ENCODE results near the gene RHBDL1.

Gene RHBDL1

DNA sequence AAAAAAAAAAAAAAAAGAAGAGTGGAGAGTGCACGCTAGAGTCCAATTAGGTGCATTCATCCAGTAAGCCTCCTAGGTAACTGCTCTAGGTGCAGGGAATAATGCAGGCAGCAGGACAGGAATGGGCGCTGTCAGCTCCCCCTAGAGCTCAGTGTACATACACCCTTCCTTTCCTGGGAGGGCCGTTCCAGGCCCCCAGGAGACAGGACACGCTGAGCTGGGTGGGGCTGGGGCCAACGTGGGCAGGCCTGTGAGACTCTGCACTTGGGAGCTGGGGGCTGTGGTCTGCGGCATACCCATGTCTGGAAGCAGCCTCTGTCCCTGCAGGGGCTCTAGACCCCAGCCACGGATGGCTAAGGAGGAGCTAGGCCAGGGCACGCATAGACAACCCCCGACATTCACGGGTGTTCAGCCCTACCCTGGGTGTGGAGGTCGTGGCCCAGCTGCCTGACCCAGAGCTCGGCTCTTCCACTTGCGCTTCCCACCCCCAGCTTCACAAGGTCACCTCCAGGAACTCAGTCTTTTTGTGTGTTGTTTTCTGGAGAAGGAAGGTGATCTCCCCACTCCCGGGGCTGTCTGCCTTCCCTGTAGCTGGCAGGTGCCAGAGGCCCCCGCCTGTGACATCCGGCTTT lies 44.5 kb downstream of the RHBDL1 start:
- Histone ChIP-seq H3K36me3 (ENCODE audit: insufficient read depth, low read length) (peaks cover 12% of the 10 kb centered on the region; the same call in 1 of the 2 replicates), H4K20me1 (ENCODE audit: insufficient read depth, low read length) (peaks cover 53% of the 10 kb centered on the region), H3K79me2 (ENCODE audit: insufficient read depth, low read length) (peaks cover 18% of the 10 kb centered on the region), H2AFZ (ENCODE audit: low read depth, low read length) (no peak overlapping the region), H3K9me3 (ENCODE audit: insufficient read depth, low read length, severe bottlenecking) (no peaks in the 10 kb centered on the region), H3K27ac (ENCODE audit: low read length) (peak overlapping the region; percentile 79), H3K4me2 (ENCODE audit: insufficient read depth, low read length) (peak overlapping the region; percentile 86), H3K4me3 (ENCODE audit: low read depth in 1 of 2, low read length in 2 of 2) (peak overlapping the region in 1 of 2 experiments; percentile 67; a peak in 2 of 4 replicates), H3K4me1 (ENCODE audit: insufficient read depth, low read length) (peaks cover 68% of the 10 kb centered on the region), H3K27me3 (ENCODE audit: insufficient read depth, low read length, poor library complexity) (peaks cover 6% of the 10 kb centered on the region), H3K9ac (ENCODE audit: low read depth, low read length) (peak overlapping the region; percentile 79)
- TF ChIP-seq, protein P1, sequence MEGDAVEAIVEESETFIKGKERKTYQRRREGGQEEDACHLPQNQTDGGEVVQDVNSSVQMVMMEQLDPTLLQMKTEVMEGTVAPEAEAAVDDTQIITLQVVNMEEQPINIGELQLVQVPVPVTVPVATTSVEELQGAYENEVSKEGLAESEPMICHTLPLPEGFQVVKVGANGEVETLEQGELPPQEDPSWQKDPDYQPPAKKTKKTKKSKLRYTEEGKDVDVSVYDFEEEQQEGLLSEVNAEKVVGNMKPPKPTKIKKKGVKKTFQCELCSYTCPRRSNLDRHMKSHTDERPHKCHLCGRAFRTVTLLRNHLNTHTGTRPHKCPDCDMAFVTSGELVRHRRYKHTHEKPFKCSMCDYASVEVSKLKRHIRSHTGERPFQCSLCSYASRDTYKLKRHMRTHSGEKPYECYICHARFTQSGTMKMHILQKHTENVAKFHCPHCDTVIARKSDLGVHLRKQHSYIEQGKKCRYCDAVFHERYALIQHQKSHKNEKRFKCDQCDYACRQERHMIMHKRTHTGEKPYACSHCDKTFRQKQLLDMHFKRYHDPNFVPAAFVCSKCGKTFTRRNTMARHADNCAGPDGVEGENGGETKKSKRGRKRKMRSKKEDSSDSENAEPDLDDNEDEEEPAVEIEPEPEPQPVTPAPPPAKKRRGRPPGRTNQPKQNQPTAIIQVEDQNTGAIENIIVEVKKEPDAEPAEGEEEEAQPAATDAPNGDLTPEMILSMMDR (IDR thresholded peaks at IDR 0.05; ENCODE audit: borderline replicate concordance, extremely low read depth, low read length, poor library complexity, severe bottlenecking): peak; percentile 51
- no peak for TF ChIP-seq EZH2 (IDR thresholded peaks at IDR 0.05; ENCODE audit: borderline replicate concordance, low read depth, low read length, severe bottlenecking)
- DNase-seq (peak; percentile 45), ATAC-seq (ENCODE audit: insufficient read depth, low read depth) (peak; percentile 15)

DNA sequence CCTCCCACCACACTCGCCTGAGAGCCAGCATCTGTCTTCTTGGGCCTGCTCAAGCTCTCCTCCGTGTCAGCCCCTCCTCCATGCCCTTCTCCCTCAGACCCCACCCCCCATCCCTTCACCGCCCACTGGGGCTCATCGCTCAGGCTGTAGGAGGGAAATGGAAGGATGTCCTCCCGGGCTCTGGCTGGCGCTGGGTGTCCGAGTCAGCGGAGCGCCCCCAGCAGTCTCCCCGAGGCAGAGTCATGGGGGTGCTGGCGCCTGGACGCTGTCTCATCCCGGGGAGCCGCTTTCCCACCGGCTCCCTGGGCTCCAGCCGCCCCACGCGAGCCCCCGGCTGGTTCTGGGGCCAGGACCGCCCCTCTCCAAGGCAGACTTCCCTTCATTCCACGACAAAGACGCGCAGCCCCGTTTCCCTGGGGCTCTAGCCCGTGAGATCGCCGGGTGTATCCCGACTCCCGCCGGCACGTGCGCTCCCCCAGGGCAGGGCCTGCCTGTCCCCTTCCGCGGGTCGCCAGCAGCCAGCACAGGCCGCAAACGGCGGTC lies 45.0 kb downstream of the RHBDL1 start:
- Histone ChIP-seq H4K20me1 (ENCODE audit: insufficient read depth, low read length) (peaks cover 59% of the 10 kb centered on the region), H3K79me2 (ENCODE audit: insufficient read depth, low read length) (peaks cover 14% of the 10 kb centered on the region), H3K36me3 (ENCODE audit: insufficient read depth, low read length) (peaks cover 12% of the 10 kb centered on the region; the same call in 1 of the 2 replicates), H3K9me3 (ENCODE audit: insufficient read depth, low read length, severe bottlenecking) (no peaks in the 10 kb centered on the region), H3K4me1 (ENCODE audit: insufficient read depth, low read length) (peaks cover 64% of the 10 kb centered on the region), H2AFZ (ENCODE audit: low read depth, low read length) (peak overlapping the region; percentile 67), H3K9ac (ENCODE audit: low read depth, low read length) (peak overlapping the region; percentile 79), H3K27ac (ENCODE audit: low read length) (peak overlapping the region; percentile 79), H3K4me3 (ENCODE audit: low read depth in 1 of 2, low read length in 2 of 2) (peak overlapping the region; percentile 28 to 67; a peak in 3 of 4 replicates), H3K27me3 (ENCODE audit: insufficient read depth, low read length, poor library complexity) (peaks cover 6% of the 10 kb centered on the region), H3K4me2 (ENCODE audit: insufficient read depth, low read length) (peak overlapping the region; percentile 86)
- TF ChIP-seq EZH2 (IDR thresholded peaks at IDR 0.05; ENCODE audit: borderline replicate concordance, low read depth, low read length, severe bottlenecking): no peak
- TF ChIP-seq, protein P1 (IDR thresholded peaks at IDR 0.05; ENCODE audit: borderline replicate concordance, extremely low read depth, low read length, poor library complexity, severe bottlenecking): peak; percentile 21
- ATAC-seq (ENCODE audit: insufficient read depth, low read depth) (peak; percentile 71), DNase-seq (peak; percentile 88)

DNA sequence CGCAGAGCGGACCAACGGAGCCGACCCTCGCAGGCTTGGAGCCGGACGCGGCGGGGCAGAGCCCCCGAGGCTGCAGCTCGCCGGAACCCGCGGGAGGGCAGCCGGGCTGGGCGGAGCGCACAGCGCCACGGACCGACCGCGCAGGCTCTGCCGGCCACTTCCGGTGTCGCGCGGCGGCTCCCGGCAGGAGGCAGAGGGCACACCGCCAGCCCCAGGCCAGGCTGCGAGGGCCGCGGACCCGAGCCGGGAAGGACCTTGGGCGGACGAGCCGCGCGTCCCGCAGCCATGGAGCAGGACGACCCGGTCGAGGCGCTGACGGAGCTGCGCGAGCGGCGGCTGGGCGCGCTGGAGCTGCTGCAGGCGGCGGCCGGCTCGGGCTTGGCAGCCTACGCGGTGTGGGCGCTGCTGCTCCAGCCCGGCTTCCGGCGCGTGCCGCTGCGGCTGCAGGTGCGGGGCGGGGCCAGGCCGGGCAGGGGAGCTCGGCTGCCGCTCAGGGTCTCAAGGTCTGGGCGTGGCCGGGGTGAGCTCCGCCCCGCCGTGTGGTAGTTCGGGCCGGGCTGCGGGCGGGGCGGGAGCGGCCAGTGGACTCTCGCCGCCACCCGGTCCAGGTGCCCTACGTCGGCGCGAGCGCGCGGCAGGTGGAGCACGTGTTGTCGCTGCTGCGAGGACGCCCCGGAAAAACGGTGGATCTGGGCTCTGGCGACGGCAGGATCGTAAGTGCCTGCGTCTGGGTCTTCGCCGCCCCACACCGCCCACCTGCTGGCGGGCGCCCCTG lies 45.7 kb downstream of the RHBDL1 start, which contains the start of gene ANTKMT:
Gene ANTKMT (plus strand): TSS at position 157 of the 775 bp plus-strand sequence. CDS start 129 bp downstream, at position 286.
- H4K20me1 ChIP-seq (ENCODE audit: insufficient read depth, low read length): peaks cover 60% of the 10 kb centered on the region
- H3K4me1 ChIP-seq (ENCODE audit: insufficient read depth, low read length): peaks cover 57% of the 10 kb centered on the region

More for the DNA sequence above, 45.7 kb downstream of the RHBDL1 start, which contains the start of gene ANTKMT:
- peak within 1 kb of the TSS; percentile 67 for H2AFZ ChIP-seq (ENCODE audit: low read depth, low read length)
- peaks cover 6% of the 10 kb centered on the region for H3K27me3 ChIP-seq (ENCODE audit: insufficient read depth, low read length, poor library complexity)
- H3K27ac ChIP-seq (ENCODE audit: low read length): peak within 1 kb of the TSS; percentile 79
- peak within 1 kb of the TSS; percentile 28 to 67; a peak in 3 of 4 replicates for H3K4me3 ChIP-seq (ENCODE audit: low read depth in 1 of 2, low read length in 2 of 2)
- peaks cover 12% of the 10 kb centered on the region; the same call in 1 of the 2 replicates for H3K36me3 ChIP-seq (ENCODE audit: insufficient read depth, low read length)
- peak; percentile 68 for ATAC-seq (ENCODE audit: insufficient read depth, low read depth)
- H3K79me2 ChIP-seq (ENCODE audit: insufficient read depth, low read length): peaks cover 7% of the 10 kb centered on the region
- peak within 1 kb of the TSS; percentile 79 for H3K9ac ChIP-seq (ENCODE audit: low read depth, low read length)
- H3K9me3 ChIP-seq (ENCODE audit: insufficient read depth, low read length, severe bottlenecking): no peaks in the 10 kb centered on the region
- H3K4me2 ChIP-seq (ENCODE audit: insufficient read depth, low read length): peak within 1 kb of the TSS; percentile 86
- TF ChIP-seq, protein P1 (IDR thresholded peaks at IDR 0.05; ENCODE audit: borderline replicate concordance, extremely low read depth, low read length, poor library complexity, severe bottlenecking): no peak
- no peak for TF ChIP-seq EZH2 (IDR thresholded peaks at IDR 0.05; ENCODE audit: borderline replicate concordance, low read depth, low read length, severe bottlenecking)
- DNase-seq: peak; percentile 81
